Activated CD4-positive, alpha-beta memory T cell treated with anti-CD3 and anti-CD28 coated beads, Interleukin-2, amount 10 ng/mL, durations not matched to agents 7 days and 5 days (primary cell): ENCODE results near the gene FNTB. TPM values are rescaled to one million over a fixed set of nuclear protein-coding genes. Genes with fewer than 3 reads are reported as not detected.

Source experiments
- CTCF ChIA-PET: fragments of 350-600 bp; sonication (Branson Sonifier 250); formaldehyde crosslinking; loops from one replicate; lab custom pipeline; 2021; ENCODE audit warnings: antibody characterized with exemption, inconsistent platforms; lab: Charles Lee
- POLR2A ChIA-PET: fragments of 350-600 bp; sonication (Branson Sonifier 250); formaldehyde crosslinking; loops from one replicate; lab custom pipeline; 2021; ENCODE audit warnings: antibody characterized with exemption; lab: Charles Lee
- DNase-seq: peaks from one replicate; pipeline ENCODE4 v3.0.0-alpha.2; 2020
- H3K27ac Mint-ChIP-seq: one replicate; pipeline ENCODE4 v1.8.0; 2021; ENCODE audit warnings: mild to moderate bottlenecking, mixed read lengths
- H3K27me3 Mint-ChIP-seq: one replicate; pipeline ENCODE4 v1.8.0; 2021; ENCODE audit warnings: mixed read lengths
- H3K36me3 Mint-ChIP-seq: one replicate; pipeline ENCODE4 v1.8.0; 2021; ENCODE audit warnings: low read depth, mixed read lengths
- H3K4me1 Mint-ChIP-seq: one replicate; pipeline ENCODE4 v1.8.0; 2021; ENCODE audit warnings: mixed read lengths
- H3K4me3 Mint-ChIP-seq: one replicate; pipeline ENCODE4 v1.8.0; 2021; ENCODE audit warnings: mild to moderate bottlenecking, mixed read lengths
- H3K9me3 Mint-ChIP-seq: one replicate; pipeline ENCODE4 v1.8.0; 2021; ENCODE audit warnings: mixed read lengths
- total RNA-seq, 2 experiments: library from RNA; stranded (reverse); gene quantifications; one replicate each; pipeline ENCODE4 v1.2.3, GENCODE V29; 2021

The FNTB gene
- total RNA-seq, 2 experiments from 2014 or later = 12.3 to 16.1 TPM

DNA sequence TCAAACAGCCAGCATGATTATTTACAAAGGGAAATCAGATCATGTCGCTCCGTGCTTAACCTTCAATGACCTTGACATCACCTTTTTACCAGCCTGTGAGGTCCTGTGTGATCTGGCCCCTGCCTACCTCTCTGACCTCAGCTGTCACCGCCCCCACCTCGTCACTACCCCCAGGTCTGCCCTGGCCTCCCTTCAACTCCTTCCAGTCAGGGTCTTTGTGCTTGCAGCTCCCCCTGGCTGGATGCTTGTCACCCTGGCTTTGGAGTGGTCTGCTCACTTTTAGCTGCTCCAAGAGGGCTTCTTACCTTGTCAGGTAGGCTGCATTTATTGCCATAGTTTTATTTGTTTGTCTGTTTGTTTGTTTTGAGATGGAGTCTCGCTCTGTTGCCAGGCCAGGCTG is 123.8 kb downstream of the FNTB start:
- Mint-ChIP-seq H3K27me3 (no peaks in the 10 kb centered on the region), H3K4me3 (no peak overlapping the region), H3K9me3 (no peaks in the 10 kb centered on the region), H3K4me1 (peaks cover 4% of the 10 kb centered on the region), H3K36me3 (no peaks in the 10 kb centered on the region), H3K27ac (no peak overlapping the region)
- CTCF ChIA-PET = no interaction called here
- POLR2A ChIA-PET = no interaction called here
- DNase-seq = no peak

Other genes with a start within 250 kb of the FNTB start
- under 1 TPM; 0.08 to 0.10 TPM for gene SPTB, start 107.0 kb upstream of the FNTB start, total RNA-seq
- 10 to 100 TPM; 80.6 to 91.1 TPM for gene CHURC1, start 72.4 kb upstream of the FNTB start, total RNA-seq
- gene GPX2, start 44.1 kb upstream of the FNTB start, total RNA-seq = not detected
- 1 to 10 TPM; 1.5 to 1.7 TPM for gene RAB15, start 14.6 kb upstream of the FNTB start, total RNA-seq
- 100 to 1,000 TPM; 134 to 135 TPM for gene MAX, start 115.6 kb downstream of the FNTB start, total RNA-seq